HEK293 (cell line): Measurements from ENCODE around the gene LMBR1.

Experiments
- CTCF ChIA-PET: fragments of 350-600 bp; formaldehyde crosslinking; extraction: SDS; loops from one replicate; lab custom pipeline; 2021; ENCODE audit warnings: antibody characterized with exemption; lab: Yijun Ruan, JAX
- POLR2A ChIA-PET: fragments of 300-600 bp; formaldehyde crosslinking; extraction: SDS; loops from one replicate; lab custom pipeline; 2020; ENCODE audit warnings: antibody characterized with exemption, inconsistent platforms; lab: Yijun Ruan, JAX
- H3K27ac ChIP-seq: fragments of 200-500 bp; sonication (Bioruptor generic); 2 replicates; pipeline ENCODE4 v1.5.1; 2014; ENCODE audit warnings: low read depth, low read length, control low read depth, inconsistent platforms; ENCODE audit errors: extremely low read depth
- H3K36me3 ChIP-seq, 2 experiments: fragments of 200-500 bp in 1 of 2; sonication (Bioruptor generic) in 1 of 2; 1 replicate in 1 of 2; 2 replicates in 1 of 2; pipeline ENCODE4 v1.5.1; 2014 to 2017; ENCODE audit warnings: inconsistent platforms in 2 of 2, low read length in 2 of 2; ENCODE audit not compliant: control insufficient read depth in 2 of 2, insufficient read depth in 1 of 2
- H3K4me1 ChIP-seq: fragments of 200-500 bp; sonication (Bioruptor generic); 2 replicates; pipeline ENCODE4 v1.5.1; 2014; ENCODE audit warnings: mild to moderate bottlenecking, low read length, inconsistent platforms; ENCODE audit not compliant: control insufficient read depth, insufficient read depth
- H3K4me3 ChIP-seq: 2 replicates; pipeline ENCODE4 v1.5.1; 2011; ENCODE audit warnings: low read depth, mild to moderate bottlenecking, control low read depth, low read length, moderate library complexity
- H3K9me3 ChIP-seq: fragments of 200-500 bp; sonication (Bioruptor generic); 2 replicates; pipeline ENCODE4 v1.5.1; 2014; ENCODE audit warnings: low read depth, low read length, inconsistent platforms; ENCODE audit not compliant: control insufficient read depth, insufficient read depth
- KLF10 ChIP-seq: fragments of 450-650 bp; IDR thresholded peaks from 2 replicates; pipeline ENCODE4 v1.5.1; 2018; ENCODE audit warnings: missing biosample characterization, mild to moderate bottlenecking, missing genetic modification characterization
- KLF16 ChIP-seq: fragments of 450-650 bp; formaldehyde crosslinking; IDR thresholded peaks from 2 replicates; pipeline ENCODE4 v1.5.1; 2017; ENCODE audit warnings: missing biosample characterization, missing genetic modification characterization
- KLF7 ChIP-seq: fragments of 450-650 bp; formaldehyde crosslinking; IDR thresholded peaks from 2 replicates; pipeline ENCODE4 v1.5.1; 2016; ENCODE audit warnings: missing biosample characterization, missing genetic modification characterization, borderline replicate concordance
- KLF9 ChIP-seq: fragments of 450-650 bp; formaldehyde crosslinking; IDR thresholded peaks from 2 replicates; pipeline ENCODE4 v1.5.1; 2016; ENCODE audit warnings: missing biosample characterization, missing genetic modification characterization, low read depth
- MEIS1 ChIP-seq: sonication (generic); formaldehyde crosslinking; IDR thresholded peaks from 2 replicates; pipeline ENCODE4 v1.8.1; 2022; ENCODE audit warnings: missing genetic modification reagents, mild to moderate bottlenecking, borderline replicate concordance
- MZF1 ChIP-seq: fragments of 450-650 bp; formaldehyde crosslinking; IDR thresholded peaks from 2 replicates; pipeline ENCODE4 v1.5.1; 2017; ENCODE audit warnings: missing biosample characterization, missing genetic modification characterization, borderline replicate concordance
- RBAK ChIP-seq: fragments of 450-650 bp; formaldehyde crosslinking; IDR thresholded peaks from 2 replicates; pipeline ENCODE4 v1.5.1; 2016; ENCODE audit warnings: missing biosample characterization, missing genetic modification characterization
- ZBTB21 ChIP-seq: fragments of 450-650 bp; formaldehyde crosslinking; IDR thresholded peaks from 2 replicates; pipeline ENCODE4 v1.5.1; 2017; ENCODE audit warnings: missing biosample characterization, missing genetic modification characterization
- ZFHX2 ChIP-seq: fragments of 450-650 bp; formaldehyde crosslinking; conservative IDR thresholded peaks from 2 replicates; pipeline ENCODE4 v1.5.1; 2016; ENCODE audit warnings: missing biosample characterization, missing genetic modification characterization
- ZFP69B ChIP-seq: fragments of 450-650 bp; formaldehyde crosslinking; IDR thresholded peaks from 2 replicates; pipeline ENCODE4 v1.5.1; 2016; ENCODE audit warnings: missing biosample characterization, missing genetic modification characterization
- ZNF114 ChIP-seq: fragments of 450-650 bp; formaldehyde crosslinking; IDR thresholded peaks from 2 replicates; pipeline ENCODE4 v1.5.0; 2017; ENCODE audit warnings: missing biosample characterization, missing genetic modification characterization
- ZNF121 ChIP-seq: fragments of 450-650 bp; formaldehyde crosslinking; IDR thresholded peaks from 2 replicates; pipeline ENCODE4 v1.5.1; 2016; ENCODE audit warnings: missing biosample characterization, missing genetic modification characterization
- ZNF248 ChIP-seq: fragments of 450-650 bp; formaldehyde crosslinking; IDR thresholded peaks from 2 replicates; pipeline ENCODE4 v1.5.1; 2017; ENCODE audit warnings: missing biosample characterization, missing genetic modification characterization
- ZNF302 ChIP-seq: fragments of 450-650 bp; formaldehyde crosslinking; IDR thresholded peaks from 2 replicates; pipeline ENCODE4 v1.5.1; 2016; ENCODE audit warnings: missing biosample characterization, missing genetic modification characterization, low read depth
- ZNF544 ChIP-seq: fragments of 450-650 bp; formaldehyde crosslinking; IDR thresholded peaks from 2 replicates; pipeline ENCODE4 v1.5.0; 2017; ENCODE audit warnings: missing biosample characterization, missing genetic modification characterization
- ZNF555 ChIP-seq: fragments of 450-650 bp; formaldehyde crosslinking; conservative IDR thresholded peaks from 2 replicates; pipeline ENCODE4 v1.5.1; 2017; ENCODE audit warnings: missing biosample characterization, mild to moderate bottlenecking, missing genetic modification characterization, inconsistent platforms
- ZNF624 ChIP-seq: fragments of 450-650 bp; formaldehyde crosslinking; IDR thresholded peaks from 2 replicates; pipeline ENCODE4 v1.5.1; 2017; ENCODE audit warnings: missing biosample characterization, missing genetic modification characterization
- ZNF626 ChIP-seq: fragments of 450-650 bp; sonication (Bioruptor Pico); formaldehyde crosslinking; IDR thresholded peaks from 2 replicates; pipeline ENCODE4 v1.5.1; 2018; ENCODE audit warnings: missing biosample characterization, missing genetic modification characterization, inconsistent platforms
- ZNF76 ChIP-seq: fragments of 450-650 bp; formaldehyde crosslinking; IDR thresholded peaks from 2 replicates; pipeline ENCODE4; 2016; ENCODE audit warnings: low read depth, missing biosample characterization, missing genetic modification characterization, borderline replicate concordance
- ZXDB ChIP-seq: fragments of 450-650 bp; formaldehyde crosslinking; IDR thresholded peaks from 2 replicates; pipeline ENCODE4 v1.5.1; 2016; ENCODE audit warnings: missing biosample characterization, missing genetic modification characterization
- TF ChIP-seq, protein P1 (sequence below): fragments of 450-650 bp; formaldehyde crosslinking; IDR thresholded peaks from 2 replicates; pipeline ENCODE4 v1.5.1; 2016; ENCODE audit warnings: missing biosample characterization, missing genetic modification characterization
- TF ChIP-seq, protein P2 (sequence below): fragments of 450-650 bp; formaldehyde crosslinking; IDR thresholded peaks from 2 replicates; pipeline ENCODE4 v1.5.1; 2016; ENCODE audit warnings: missing biosample characterization, missing genetic modification characterization
- TF ChIP-seq, protein P3 (sequence below): fragments of 450-650 bp; formaldehyde crosslinking; IDR thresholded peaks from 2 replicates; pipeline ENCODE4 v1.5.1; 2016; ENCODE audit warnings: missing biosample characterization, missing genetic modification characterization
- TF ChIP-seq, protein P4 (sequence below): fragments of 450-650 bp; formaldehyde crosslinking; IDR thresholded peaks from 2 replicates; pipeline ENCODE4 v1.5.1; 2016; ENCODE audit warnings: missing biosample characterization, missing genetic modification characterization, borderline replicate concordance
- TF ChIP-seq, protein P5 (sequence below): fragments of 450-650 bp; formaldehyde crosslinking; IDR thresholded peaks from 2 replicates; pipeline ENCODE4 v1.5.1; 2017; ENCODE audit warnings: missing biosample characterization, missing genetic modification characterization
- TF ChIP-seq, protein P6 (sequence below): fragments of 450-650 bp; formaldehyde crosslinking; IDR thresholded peaks from 2 replicates; pipeline ENCODE4 v1.5.1; 2016; ENCODE audit warnings: missing biosample characterization, missing genetic modification characterization

LMBR1 gene

DNA sequence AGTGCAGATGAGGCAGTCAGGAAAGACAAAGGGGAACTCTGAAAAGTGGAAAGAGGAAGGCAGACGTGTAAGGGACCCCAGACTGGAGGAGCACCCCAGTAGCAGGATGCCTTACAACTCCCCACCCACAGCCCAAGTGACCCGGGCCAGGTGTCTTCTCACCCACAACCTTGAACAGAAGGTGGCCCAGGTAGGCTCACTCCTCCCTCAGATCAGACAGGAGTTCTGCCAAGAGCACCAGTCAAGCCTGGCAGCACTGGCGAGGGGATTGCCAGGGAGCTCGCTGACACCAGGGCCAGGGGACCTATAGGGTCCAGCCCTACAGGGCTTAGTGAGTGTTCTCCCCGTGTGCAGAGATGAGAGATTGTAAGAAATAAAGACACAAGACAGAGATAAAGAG lies 27.1 kb upstream of the LMBR1 start (continued):
- TF ChIP-seq MEIS1 (no peak), ZBTB21 (tag by site-specific recombination) (no peak), ZNF76 (tag by site-specific recombination) (no peak), KLF16 (tag by site-specific recombination) (no peak), ZNF624 (no peak)
- TF ChIP-seq, protein P1, sequence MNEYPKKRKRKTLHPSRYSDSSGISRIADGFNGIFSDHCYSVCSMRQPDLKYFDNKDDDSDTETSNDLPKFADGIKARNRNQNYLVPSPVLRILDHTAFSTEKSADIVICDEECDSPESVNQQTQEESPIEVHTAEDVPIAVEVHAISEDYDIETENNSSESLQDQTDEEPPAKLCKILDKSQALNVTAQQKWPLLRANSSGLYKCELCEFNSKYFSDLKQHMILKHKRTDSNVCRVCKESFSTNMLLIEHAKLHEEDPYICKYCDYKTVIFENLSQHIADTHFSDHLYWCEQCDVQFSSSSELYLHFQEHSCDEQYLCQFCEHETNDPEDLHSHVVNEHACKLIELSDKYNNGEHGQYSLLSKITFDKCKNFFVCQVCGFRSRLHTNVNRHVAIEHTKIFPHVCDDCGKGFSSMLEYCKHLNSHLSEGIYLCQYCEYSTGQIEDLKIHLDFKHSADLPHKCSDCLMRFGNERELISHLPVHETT (tag by site-specific recombination): no peak

DNA sequence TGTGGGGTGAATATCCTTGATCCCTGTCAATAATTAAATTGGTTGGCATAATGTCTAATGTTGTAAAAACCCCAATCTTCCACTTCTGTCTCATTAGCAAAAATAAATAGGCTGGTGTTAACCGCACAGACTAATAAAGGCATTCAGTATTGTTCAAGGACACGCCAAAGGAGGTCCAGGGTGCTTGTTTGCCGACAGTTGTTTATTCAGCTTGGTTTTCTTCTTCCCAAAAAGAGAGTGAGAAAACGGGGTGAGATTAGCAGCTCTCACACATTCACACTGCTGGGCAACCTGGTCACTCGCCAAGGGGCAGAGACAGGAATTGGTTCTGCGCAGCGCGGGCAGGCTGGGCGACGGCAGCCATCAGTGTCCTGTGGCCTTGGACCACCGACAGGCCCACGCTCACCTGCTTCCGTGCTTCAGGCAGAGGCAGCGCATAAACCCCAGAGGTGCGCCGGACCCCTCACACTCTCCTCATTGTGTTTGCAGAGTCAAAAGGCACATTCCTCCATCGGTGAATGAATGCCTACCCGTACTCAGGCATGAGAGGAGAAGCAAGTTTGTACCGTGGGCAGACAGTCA lies 26.2 kb upstream of the LMBR1 start:
- Histone ChIP-seq H3K27ac (no peak overlapping the region), H3K4me3 (no peak overlapping the region), H3K36me3 (no peaks in the 10 kb centered on the region), H3K9me3 (no peaks in the 10 kb centered on the region), H3K4me1 (no peaks in the 10 kb centered on the region)
- CTCF ChIA-PET: interaction anchor here (0.7 kb wide), 1 partner anchor 916 kb away, joined by 3 read pairs; no protein-coding TSS in a partner anchor
- TF ChIP-seq ZNF114 (tag by site-specific recombination) (no peak), KLF9 (no peak), ZNF626 (tag by site-specific recombination) (no peak), ZNF121 (no peak), ZNF544 (no peak), ZXDB (tag by site-specific recombination) (no peak), ZFHX2 (tag by site-specific recombination) (no peak), ZNF302 (tag by site-specific recombination) (no peak), RBAK (tag by site-specific recombination) (no peak), KLF10 (tag by site-specific recombination) (no peak), ZFP69B (no peak), KLF7 (tag by site-specific recombination) (no peak), ZNF555 (tag by site-specific recombination) (no peak), ZNF248 (tag by site-specific recombination) (no peak), MZF1 (tag by site-specific recombination) (no peak)
- TF ChIP-seq, protein P2, sequence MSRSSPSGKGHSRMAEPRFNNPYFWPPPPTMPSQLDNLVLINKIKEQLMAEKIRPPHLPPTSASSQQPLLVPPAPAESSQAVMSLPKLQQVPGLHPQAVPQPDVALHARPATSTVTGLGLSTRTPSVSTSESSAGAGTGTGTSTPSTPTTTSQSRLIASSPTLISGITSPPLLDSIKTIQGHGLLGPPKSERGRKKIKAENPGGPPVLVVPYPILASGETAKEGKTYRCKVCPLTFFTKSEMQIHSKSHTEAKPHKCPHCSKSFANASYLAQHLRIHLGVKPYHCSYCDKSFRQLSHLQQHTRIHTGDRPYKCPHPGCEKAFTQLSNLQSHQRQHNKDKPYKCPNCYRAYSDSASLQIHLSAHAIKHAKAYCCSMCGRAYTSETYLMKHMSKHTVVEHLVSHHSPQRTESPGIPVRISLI (tag by site-specific recombination): no peak
- TF ChIP-seq, protein P3, sequence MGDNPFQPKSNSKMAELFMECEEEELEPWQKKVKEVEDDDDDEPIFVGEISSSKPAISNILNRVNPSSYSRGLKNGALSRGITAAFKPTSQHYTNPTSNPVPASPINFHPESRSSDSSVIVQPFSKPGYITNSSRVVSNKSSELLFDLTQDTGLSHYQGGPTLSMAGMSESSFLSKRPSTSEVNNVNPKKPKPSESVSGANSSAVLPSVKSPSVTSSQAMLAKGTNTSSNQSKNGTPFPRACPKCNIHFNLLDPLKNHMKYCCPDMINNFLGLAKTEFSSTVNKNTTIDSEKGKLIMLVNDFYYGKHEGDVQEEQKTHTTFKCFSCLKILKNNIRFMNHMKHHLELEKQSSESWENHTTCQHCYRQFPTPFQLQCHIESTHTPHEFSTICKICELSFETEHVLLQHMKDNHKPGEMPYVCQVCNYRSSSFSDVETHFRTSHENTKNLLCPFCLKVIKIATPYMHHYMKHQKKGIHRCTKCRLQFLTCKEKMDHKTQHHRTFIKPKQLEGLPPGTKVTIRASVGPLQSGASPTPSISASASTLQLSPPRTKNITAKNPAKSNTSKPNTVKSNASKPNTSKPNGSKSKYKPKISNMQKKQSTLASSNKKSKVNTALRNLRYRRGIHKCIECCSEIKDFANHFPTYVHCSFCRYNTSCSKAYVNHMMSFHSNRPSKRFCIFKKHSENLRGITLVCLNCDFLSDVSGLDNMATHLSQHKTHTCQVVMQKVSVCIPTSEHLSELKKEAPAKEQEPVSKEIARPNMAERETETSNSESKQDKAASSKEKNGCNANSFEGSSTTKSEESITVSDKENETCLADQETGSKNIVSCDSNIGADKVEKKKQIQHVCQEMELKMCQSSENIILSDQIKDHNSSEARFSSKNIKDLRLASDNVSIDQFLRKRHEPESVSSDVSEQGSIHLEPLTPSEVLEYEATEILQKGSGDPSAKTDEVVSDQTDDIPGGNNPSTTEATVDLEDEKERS: no peak
- TF ChIP-seq, protein P4, sequence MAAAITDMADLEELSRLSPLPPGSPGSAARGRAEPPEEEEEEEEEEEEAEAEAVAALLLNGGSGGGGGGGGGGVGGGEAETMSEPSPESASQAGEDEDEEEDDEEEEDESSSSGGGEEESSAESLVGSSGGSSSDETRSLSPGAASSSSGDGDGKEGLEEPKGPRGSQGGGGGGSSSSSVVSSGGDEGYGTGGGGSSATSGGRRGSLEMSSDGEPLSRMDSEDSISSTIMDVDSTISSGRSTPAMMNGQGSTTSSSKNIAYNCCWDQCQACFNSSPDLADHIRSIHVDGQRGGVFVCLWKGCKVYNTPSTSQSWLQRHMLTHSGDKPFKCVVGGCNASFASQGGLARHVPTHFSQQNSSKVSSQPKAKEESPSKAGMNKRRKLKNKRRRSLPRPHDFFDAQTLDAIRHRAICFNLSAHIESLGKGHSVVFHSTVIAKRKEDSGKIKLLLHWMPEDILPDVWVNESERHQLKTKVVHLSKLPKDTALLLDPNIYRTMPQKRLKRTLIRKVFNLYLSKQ (tag by site-specific recombination): no peak
- TF ChIP-seq, protein P5, sequence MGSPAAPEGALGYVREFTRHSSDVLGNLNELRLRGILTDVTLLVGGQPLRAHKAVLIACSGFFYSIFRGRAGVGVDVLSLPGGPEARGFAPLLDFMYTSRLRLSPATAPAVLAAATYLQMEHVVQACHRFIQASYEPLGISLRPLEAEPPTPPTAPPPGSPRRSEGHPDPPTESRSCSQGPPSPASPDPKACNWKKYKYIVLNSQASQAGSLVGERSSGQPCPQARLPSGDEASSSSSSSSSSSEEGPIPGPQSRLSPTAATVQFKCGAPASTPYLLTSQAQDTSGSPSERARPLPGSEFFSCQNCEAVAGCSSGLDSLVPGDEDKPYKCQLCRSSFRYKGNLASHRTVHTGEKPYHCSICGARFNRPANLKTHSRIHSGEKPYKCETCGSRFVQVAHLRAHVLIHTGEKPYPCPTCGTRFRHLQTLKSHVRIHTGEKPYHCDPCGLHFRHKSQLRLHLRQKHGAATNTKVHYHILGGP (tag by site-specific recombination): no peak
- TF ChIP-seq, protein P6, sequence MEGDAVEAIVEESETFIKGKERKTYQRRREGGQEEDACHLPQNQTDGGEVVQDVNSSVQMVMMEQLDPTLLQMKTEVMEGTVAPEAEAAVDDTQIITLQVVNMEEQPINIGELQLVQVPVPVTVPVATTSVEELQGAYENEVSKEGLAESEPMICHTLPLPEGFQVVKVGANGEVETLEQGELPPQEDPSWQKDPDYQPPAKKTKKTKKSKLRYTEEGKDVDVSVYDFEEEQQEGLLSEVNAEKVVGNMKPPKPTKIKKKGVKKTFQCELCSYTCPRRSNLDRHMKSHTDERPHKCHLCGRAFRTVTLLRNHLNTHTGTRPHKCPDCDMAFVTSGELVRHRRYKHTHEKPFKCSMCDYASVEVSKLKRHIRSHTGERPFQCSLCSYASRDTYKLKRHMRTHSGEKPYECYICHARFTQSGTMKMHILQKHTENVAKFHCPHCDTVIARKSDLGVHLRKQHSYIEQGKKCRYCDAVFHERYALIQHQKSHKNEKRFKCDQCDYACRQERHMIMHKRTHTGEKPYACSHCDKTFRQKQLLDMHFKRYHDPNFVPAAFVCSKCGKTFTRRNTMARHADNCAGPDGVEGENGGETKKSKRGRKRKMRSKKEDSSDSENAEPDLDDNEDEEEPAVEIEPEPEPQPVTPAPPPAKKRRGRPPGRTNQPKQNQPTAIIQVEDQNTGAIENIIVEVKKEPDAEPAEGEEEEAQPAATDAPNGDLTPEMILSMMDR (tag by site-specific recombination): no peak
- POLR2A ChIA-PET: no interaction called here
